Left colon (tissue), 2 donors: ENCODE measurements around the gene SLC11A2. TPM values are rescaled to one million over a fixed set of nuclear protein-coding genes. Genes with fewer than 3 reads are reported as not detected.

Experiments
- total RNA-seq, 2 donors: library from RNA; stranded (reverse); fragmentation: NEBNext Ultra II Directional; extraction: Animal tissue kit (Norgen Biotek cat#: 25700); gene quantifications; one replicate each; pipeline ENCODE4 v1.2.1, GENCODE V29; 2021
- donor health status: DM: no; HTN: no; CAD: no.
- donor health status: DM: yes; HTN: yes; CAD: no.

Gene SLC11A2
- total RNA-seq, 2 donors from 2014 or later = 41.9 to 50.0 TPM

Other genes starting within 250 kb of the SLC11A2 start
- not detected for gene TMPRSS12, start 183.5 kb downstream of the SLC11A2 start, total RNA-seq
- not detected for gene HIGD1C, start 73.8 kb downstream of the SLC11A2 start, total RNA-seq
- 10 to 100 TPM; 57.5 to 68.0 TPM for gene LETMD1, start 21.9 kb upstream of the SLC11A2 start, total RNA-seq
- gene CSRNP2, start 57.2 kb upstream of the SLC11A2 start, total RNA-seq = 10 to 100 TPM; 16.5 to 19.6 TPM
- 10 to 100 TPM; 26.0 to 28.4 TPM for gene TFCP2, start 146.8 kb upstream of the SLC11A2 start, total RNA-seq
- 1 to 10 TPM; 6.3 to 6.9 TPM for gene POU6F1, start 191.7 kb upstream of the SLC11A2 start, total RNA-seq
- gene DAZAP2, start 212.4 kb upstream of the SLC11A2 start, total RNA-seq = 100 to 1,000 TPM; 300 to 304 TPM
- gene SMAGP, start 244.0 kb upstream of the SLC11A2 start, total RNA-seq = 100 to 1,000 TPM in 1 of 2 donors, 10 to 100 TPM in 1; 77.3 to 102 TPM